HTR-8/SVneo (cell line): ENCODE results near the gene RWDD1.

Experiments used
- DNase-seq: peaks from one replicate; pipeline ENCODE4 v3.0.0; 2011; ENCODE audit warnings: low spot score, mixed read lengths; ENCODE audit not compliant: insufficient read length
- FAIRE-seq: peaks from 2 replicates; lab custom pipeline; 2011; peaks lifted over from hg19 to GRCh38; lab: Jason Lieb, UNC

RWDD1 gene

GRCh38 chr6:116557893-116558292, 13.4 kb upstream of the RWDD1 start:
- peak; percentile 90 for FAIRE-seq
- peak; percentile 82 for DNase-seq

GRCh38 chr6:116560130-116560529, 11.2 kb upstream of the RWDD1 start:
- FAIRE-seq (no peak), DNase-seq (no peak)

GRCh38 chr6:116561377-116562018, 9.8 kb upstream of the RWDD1 start:
- DNase-seq (peak; percentile 47), FAIRE-seq (no peak)

GRCh38 chr6:116562019-116562403, 9.3 kb upstream of the RWDD1 start:
- no peak for FAIRE-seq
- no peak for DNase-seq

- no peak for DNase-seq
- no peak for FAIRE-seq
Measured at GRCh38 chr6:116562614-116563013, 8.7 kb upstream of the RWDD1 start.

- DNase-seq: no peak
- no peak for FAIRE-seq
Measured at GRCh38 chr6:116563830-116564229, 7.5 kb upstream of the RWDD1 start.

GRCh38 chr6:116564311-116564710, 7.0 kb upstream of the RWDD1 start:
- no peak for FAIRE-seq
- no peak for DNase-seq

- no peak for FAIRE-seq
- no peak for DNase-seq
Measured at GRCh38 chr6:116564921-116565872, 6.1 kb upstream of the RWDD1 start.

GRCh38 chr6:116568111-116568510, 3.2 kb upstream of the RWDD1 start:
- FAIRE-seq (no peak), DNase-seq (no peak)

- FAIRE-seq: no peak
- DNase-seq: no peak
Measured at GRCh38 chr6:116568821-116569755, 2.2 kb upstream of the RWDD1 start.

- DNase-seq (no peak), FAIRE-seq (no peak)
Measured at GRCh38 chr6:116571683-116572000, 338 bp downstream of the RWDD1 start.

- DNase-seq (peak; percentile 20), FAIRE-seq (no peak)
Measured at GRCh38 chr6:116572162-116572561, 858 bp downstream of the RWDD1 start.

GRCh38 chr6:116575227-116575626, 3.9 kb downstream of the RWDD1 start:
- DNase-seq (no peak), FAIRE-seq (no peak)

- no peak for FAIRE-seq
Measured at GRCh38 chr6:116577486-116577885, 6.2 kb downstream of the RWDD1 start.

GRCh38 chr6:116578335-116578734, 7.0 kb downstream of the RWDD1 start:
- FAIRE-seq (no peak), DNase-seq (no peak)

More at GRCh38 chr6:116577486-116577885, 6.2 kb downstream of the RWDD1 start:
- no peak for DNase-seq

GRCh38 chr6:116579143-116579542, 7.8 kb downstream of the RWDD1 start:
- DNase-seq: no peak

GRCh38 chr6:116580198-116580597, 8.9 kb downstream of the RWDD1 start:
- DNase-seq (no peak), FAIRE-seq (no peak)

More at GRCh38 chr6:116579143-116579542, 7.8 kb downstream of the RWDD1 start:
- FAIRE-seq: no peak

GRCh38 chr6:116586276-116586675, 15.0 kb downstream of the RWDD1 start:
- FAIRE-seq: no peak
- DNase-seq: no peak

GRCh38 chr6:116586738-116587137, 15.4 kb downstream of the RWDD1 start:
- no peak for FAIRE-seq
- DNase-seq: no peak

- DNase-seq: no peak
- no peak for FAIRE-seq
Measured at GRCh38 chr6:116595247-116595646, 23.9 kb downstream of the RWDD1 start.
